K562 (cell line): ENCODE results near the gene SPATA16.
A peak's percentile ranks its signal among the peaks of the same experiment; 100 is the strongest.

Source experiments
- CREM ChIP-seq: IDR thresholded peaks from 2 replicates; pipeline ENCODE4 v1.6.1; 2014; ENCODE audit warnings: antibody characterized with exemption, low read depth
- CTCF ChIP-seq, 3 experiments: IDR thresholded peaks in 2 of 3; conservative IDR thresholded peaks in 1 of 3; 2 replicates each; pipeline ENCODE4 v1.5.1; 2011 to 2012; ENCODE audit warnings: low read length in 3 of 3, mild to moderate bottlenecking in 3 of 3, control low read depth in 2 of 3, improper control_type of control experiment in 1 of 3, inconsistent platforms in 1 of 3, low read depth in 1 of 3, mixed read lengths in 1 of 3, moderate library complexity in 1 of 3; ENCODE audit not compliant: insufficient read depth in 2 of 3
- ETV6 ChIP-seq, 3 experiments: fragments of 150-350 bp in 1 of 3; sonication (generic) in 1 of 3; formaldehyde crosslinking in 1 of 3; IDR thresholded peaks; 2 replicates each; pipeline versions ENCODE4 v1.6.1 to v1.8.0; 2014 to 2022; ENCODE audit warnings: borderline replicate concordance in 2 of 3, low read depth in 2 of 3, antibody characterized with exemption in 1 of 3, low read length in 1 of 3, mild to moderate bottlenecking in 1 of 3, missing genetic modification reagents in 1 of 3
- FUS ChIP-seq: fragments of 200-400 bp; formaldehyde crosslinking; optimal IDR thresholded peaks from 2 replicates; pipeline ENCODE3; 2017; ENCODE audit warnings: low read depth, low read length
- GABPA ChIP-seq: fragments of 200-800 bp; sonication (Bioruptor generic); conservative IDR thresholded peaks from 2 replicates; pipeline ENCODE4 v1.6.1; 2016; ENCODE audit warnings: low read depth, missing genetic modification characterization, missing compliant biosample characterization
- HINFP ChIP-seq: fragments of 450-650 bp; conservative IDR thresholded peaks from 2 replicates; pipeline ENCODE4 v1.6.1; 2016; ENCODE audit warnings: missing genetic modification characterization, low read depth, mild to moderate bottlenecking, control low read depth, missing compliant biosample characterization
- IRF1 ChIP-seq: sonication (generic); formaldehyde crosslinking; IDR thresholded peaks from 2 replicates; pipeline ENCODE4 v1.8.0; 2022; ENCODE audit warnings: missing genetic modification reagents, mild to moderate bottlenecking, borderline replicate concordance
- POLR2A ChIP-seq: fragments of 450-650 bp; conservative IDR thresholded peaks from 2 replicates; pipeline ENCODE4 v1.6.1; 2016
- THRB ChIP-seq: fragments of 450-650 bp; formaldehyde crosslinking; conservative IDR thresholded peaks from 2 replicates; pipeline ENCODE4 v1.4.0; 2022; ENCODE audit warnings: mild to moderate bottlenecking, missing genetic modification characterization
- ZC3H8 ChIP-seq: fragments of 450-650 bp; IDR thresholded peaks from 2 replicates; pipeline ENCODE4 v1.6.1; 2017
- ZNF263 ChIP-seq: sonication (generic); formaldehyde crosslinking; IDR thresholded peaks from 2 replicates; pipeline ENCODE4 v1.8.0; 2022; ENCODE audit warnings: mild to moderate bottlenecking, missing genetic modification reagents, borderline replicate concordance

- TF ChIP-seq ETV6 (IDR thresholded peaks at IDR 0.05; ENCODE audit: borderline replicate concordance in 1 of 2, low read depth in 2 of 2, low read length in 1 of 2) (no peak), ETV6 (CRISPR knock-in tag; IDR thresholded peaks at IDR 0.05; ENCODE audit: borderline replicate concordance) (no peak), FUS (no peak), HINFP (tag) (no peak), CTCF (IDR thresholded peaks at IDR 0.05 in 2 of 3, conservative IDR thresholded peaks at IDR 0.05 in 1 of 3; ENCODE audit: insufficient read depth in 2 of 3, low read depth in 1 of 3, low read length in 3 of 3) (peak; percentile 29 to 66 (median 42); a peak in 4 of 6 replicates), POLR2A (no peak), THRB (CRISPR knock-in tag) (no peak), CREM (no peak), GABPA (tag) (no peak), ZNF263 (CRISPR knock-in tag) (no peak), ZC3H8 (no peak), IRF1 (no peak)
Observed at GRCh38 chr3:172982736-172983364, 158.2 kb downstream of the SPATA16 start.
